ENCODE data around the gene PHF11. TPM values are rescaled to one million over a fixed set of nuclear protein-coding genes. Genes with fewer than 3 reads are reported as not detected.

PHF11 gene
- total RNA-seq (2021; ENCODE audit: unreplicated experiment) = 15.7 TPM
- polyA plus RNA-seq (2012; ENCODE audit: insufficient read length) = 9.6 TPM
- percentile 62 among the genes with signal in this experiment for Bru-seq, nascent RNA
- percentile 73 among the genes with signal in this experiment for BruChase-seq, experiment 1, labeled RNA remaining after a 2-hour chase
- BruChase-seq, experiment 2, labeled RNA remaining after a 6-hour chase = percentile 64 among the genes with signal in this experiment
- long read RNA-seq, transcript PHF11-202 (10 exons, 1,359 nt) = major isoform, 6 of 13 reads
- long read RNA-seq, partial matches to known transcripts = 2 of 13 reads
- long read RNA-seq, other reads (novel, unspliced or antisense) = 3 of 13 reads

- DNase-seq (ENCODE audit: low read depth, low spot score) (no peak), ATAC-seq (peak; percentile 89)
- ChIA-PET CTCF (no interaction called here), POLR2A (interaction anchor here (0.6 to 0.7 kb wide), 3 partner anchors 30 to 745 kb away, joined by 5 to 7 read pairs (median 6); no protein-coding TSS in a partner anchor)
- Histone ChIP-seq H3K9me3 (ENCODE audit: control insufficient read depth, insufficient read depth, low read depth, low read length) (no peaks in the 10 kb centered on the region), H3K4me3 (ENCODE audit: low read depth in 2 of 2, low read length in 2 of 2) (peak within 1 kb of the TSS; percentile 57 to 70), H3K27ac (ENCODE audit: low read length) (peak within 1 kb of the TSS; percentile 81), H3K36me3 (ENCODE audit: control insufficient read depth, insufficient read depth, low read length) (no peaks in the 10 kb centered on the region), H3K4me1 (ENCODE audit: control insufficient read depth, insufficient read depth, low read length) (peaks cover 7% of the 10 kb centered on the region; the same call in 1 of the 2 replicates), H3K27me3 (ENCODE audit: control insufficient read depth, insufficient read depth, low read length) (no peaks in the 10 kb centered on the region)
- TF ChIP-seq CTCF (IDR thresholded peaks at IDR 0.05) = 0 out of 2 replicates have a peak, but pooled peaks have one; percentile 12
- TF ChIP-seq REST (IDR thresholded peaks at IDR 0.05; ENCODE audit: insufficient read depth in 1 of 2, low read depth in 2 of 2, low read length in 1 of 2) = no peak
- intact Hi-C loops (cut with micrococcal nuclease; ENCODE audit: unreplicated experiment) (no loop called here), in situ Hi-C loops (cut with HindIII; ENCODE audit: low pct_unique_long_range_greater_than_20kb, low sequenced_read_pairs) (no loop called here)
- BruUV-seq (replicated peaks) = no TSS peak
These were observed at the start of gene PHF11 for GRCh38 chr13:49495783-49496762. Gene PHF11, plus strand, starts transcription at chr13:49495953. Its CDS starts 49 bp downstream, at chr13:49496002.

DNA sequence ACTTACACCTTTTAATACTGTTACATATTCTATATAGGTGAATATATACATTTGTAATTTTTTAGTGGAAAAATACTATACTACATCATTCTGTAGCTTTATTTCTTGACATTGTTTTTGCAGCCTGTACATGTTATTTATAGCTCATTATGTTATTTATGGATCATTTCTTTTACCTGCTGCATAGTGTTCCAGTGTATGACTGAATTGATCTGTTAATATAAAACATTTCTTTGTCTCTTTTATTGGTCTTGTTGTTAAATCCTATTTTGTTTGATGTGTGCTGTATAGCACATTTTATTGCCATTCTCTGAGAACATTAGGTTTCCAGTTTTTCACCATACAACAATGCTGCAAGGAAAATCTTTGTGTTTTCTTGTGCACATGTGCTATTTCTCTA lies 49.3 kb upstream of the PHF11 start:
- Histone ChIP-seq H3K36me3 (ENCODE audit: control insufficient read depth, insufficient read depth, low read length) (peaks cover 4% of the 10 kb centered on the region), H3K27ac (ENCODE audit: low read length) (peak overlapping the region; percentile 94; the same call in 1 of the 2 replicates), H3K27me3 (ENCODE audit: control insufficient read depth, insufficient read depth, low read length) (no peaks in the 10 kb centered on the region), H3K4me1 (ENCODE audit: control insufficient read depth, insufficient read depth, low read length) (peaks cover 13% of the 10 kb centered on the region; the same call in 1 of the 2 replicates), H3K9me3 (ENCODE audit: control insufficient read depth, insufficient read depth, low read depth, low read length) (no peaks in the 10 kb centered on the region), H3K4me3 (ENCODE audit: low read depth in 2 of 2, low read length in 2 of 2) (peak overlapping the region; percentile 83 to 84)
- no peak for TF ChIP-seq REST (IDR thresholded peaks at IDR 0.05; ENCODE audit: insufficient read depth in 1 of 2, low read depth in 2 of 2, low read length in 1 of 2)
- no peak for TF ChIP-seq POLR2AphosphoS5 (IDR thresholded peaks at IDR 0.05; ENCODE audit: low read depth, low read length)
- DNase-seq (ENCODE audit: low read depth, low spot score) (no peak), ATAC-seq (no peak)
- BruUV-seq (replicated peaks) = no TSS peak
- intact Hi-C loops (cut with micrococcal nuclease; ENCODE audit: unreplicated experiment) (loop anchor here (10.0 kb wide), 1 partner anchor 158 kb away; no protein-coding TSS in a partner anchor), in situ Hi-C loops (cut with HindIII; ENCODE audit: low pct_unique_long_range_greater_than_20kb, low sequenced_read_pairs) (no loop called here)
- CTCF ChIA-PET = no interaction called here
- POLR2A ChIA-PET = no interaction called here
